Fibroblast of lung (primary cell): ENCODE data around the gene HYCC1. TPM values are rescaled to one million over a fixed set of nuclear protein-coding genes. Genes with fewer than 3 reads are reported as not detected.

Experiments used
- DNase-seq, 2 donors: peaks; one replicate each; pipeline versions ENCODE4 v3.0.0 to v3.0.0-alpha.2; 2010; ENCODE audit warnings: low read depth in 2 of 2
- H2AFZ ChIP-seq: 2 replicates; pipeline ENCODE4 v1.5.1; 2012; ENCODE audit warnings: low read length, control low read depth, inconsistent platforms
- H3K27ac ChIP-seq: 2 replicates; pipeline ENCODE4 v1.5.1; 2011; ENCODE audit warnings: low read length, control low read depth; ENCODE audit not compliant: insufficient read depth
- H3K27me3 ChIP-seq: 2 replicates; pipeline ENCODE4 v1.5.1; 2011; ENCODE audit warnings: mild to moderate bottlenecking, low read length; ENCODE audit not compliant: control insufficient read depth, insufficient read depth
- H3K36me3 ChIP-seq: 2 replicates; pipeline ENCODE4 v1.5.1; 2011; ENCODE audit warnings: low read length; ENCODE audit not compliant: control insufficient read depth, insufficient read depth
- H3K4me1 ChIP-seq: 2 replicates; pipeline ENCODE4 v1.5.1; 2011; ENCODE audit warnings: low read length; ENCODE audit not compliant: control insufficient read depth, insufficient read depth; ENCODE audit errors: extremely low read depth
- H3K4me2 ChIP-seq: 2 replicates; pipeline ENCODE4 v1.5.1; 2011; ENCODE audit warnings: low read length, control low read depth; ENCODE audit not compliant: insufficient read depth; ENCODE audit errors: extremely low read depth
- H3K4me3 ChIP-seq, 4 experiments: fragments of 200-600 bp in 1 of 4; sonication (generic) in 1 of 4; replicated peaks in 1 of 4; 2 replicates each; pipeline ENCODE4 v1.5.1; 2011 to 2016; ENCODE audit warnings: low read length in 4 of 4, low read depth in 3 of 4, mild to moderate bottlenecking in 3 of 4, control low read depth in 2 of 4, inconsistent platforms in 1 of 4, mixed read lengths in 1 of 4; ENCODE audit not compliant: insufficient read depth in 1 of 4; ENCODE audit errors: control extremely low read depth in 1 of 4
- H3K79me2 ChIP-seq: 2 replicates; pipeline ENCODE4 v1.5.1; 2012; ENCODE audit warnings: mild to moderate bottlenecking, low read length, inconsistent platforms; ENCODE audit not compliant: control insufficient read depth, insufficient read depth
- H3K9ac ChIP-seq: 2 replicates; pipeline ENCODE4 v1.5.1; 2011; ENCODE audit warnings: mild to moderate bottlenecking, low read length, control low read depth; ENCODE audit not compliant: insufficient read depth
- H3K9me3 ChIP-seq: 2 replicates; pipeline ENCODE4 v1.5.1; 2012; ENCODE audit warnings: low read depth, low read length; ENCODE audit not compliant: control insufficient read depth, insufficient read depth
- H4K20me1 ChIP-seq: 2 replicates; pipeline ENCODE4 v1.5.1; 2011; ENCODE audit warnings: low read length; ENCODE audit not compliant: control insufficient read depth, insufficient read depth; ENCODE audit errors: extremely low read depth
- EZH2 ChIP-seq: IDR thresholded peaks from 2 replicates; pipeline ENCODE4 v1.5.1; 2012; ENCODE audit warnings: low read length, control low read depth, mild to moderate bottlenecking; ENCODE audit errors: missing control alignments
- polyA plus RNA-seq, 2 donors: library from polyadenylated mRNA; depleted of rRNA in 1 of 2; stranded (reverse) in 1 of 2; unstranded in 1 of 2; fragments of >200 nt; gene quantifications; 2 replicates each; pipeline ENCODE4 v1.2.1, GENCODE V29; 2011 to 2012; ENCODE audit warnings: missing spikeins in 1 of 2
- total RNA-seq: library from RNA; depleted of rRNA; stranded (reverse); fragments of >200 nt; gene quantifications from 2 replicates; pipeline ENCODE4 v1.2.1, GENCODE V29; 2014
- TF ChIP-seq, protein P1 (sequence below), 2 donors: IDR thresholded peaks in 1 of 2; conservative IDR thresholded peaks in 1 of 2; 1 replicate in 1 of 2; 2 replicates in 1 of 2; pipeline ENCODE4 v1.5.1; 2011 to 2012; ENCODE audit warnings: low read length in 2 of 2, control low read depth in 1 of 2, inconsistent platforms in 1 of 2, low read depth in 1 of 2, mild to moderate bottlenecking in 1 of 2

Gene HYCC1
- total and polyA plus RNA-seq, 2 donors (not counting 1 experiment from before 2014, with no cell fraction given) = 197 to 211 TPM

GRCh38 chr7:23020742-23021401, 6.9 kb upstream of the HYCC1 start:
- Histone ChIP-seq H3K27me3 (no peaks in the 10 kb centered on the region), H3K9me3 (no peaks in the 10 kb centered on the region), H3K4me2 (peak overlapping the region; percentile 51), H3K36me3 (no peaks in the 10 kb centered on the region), H2AFZ (peak overlapping the region; percentile 30), H3K79me2 (no peaks in the 10 kb centered on the region), H3K9ac (peak overlapping the region; percentile 4), H3K27ac (peak overlapping the region; percentile 97), H3K4me1 (peaks cover 18% of the 10 kb centered on the region), H4K20me1 (no peaks in the 10 kb centered on the region), H3K4me3 (no peak overlapping the region)
- DNase-seq = peak; percentile 95 to 98
- TF ChIP-seq EZH2 = no peak
- TF ChIP-seq, protein P1, sequence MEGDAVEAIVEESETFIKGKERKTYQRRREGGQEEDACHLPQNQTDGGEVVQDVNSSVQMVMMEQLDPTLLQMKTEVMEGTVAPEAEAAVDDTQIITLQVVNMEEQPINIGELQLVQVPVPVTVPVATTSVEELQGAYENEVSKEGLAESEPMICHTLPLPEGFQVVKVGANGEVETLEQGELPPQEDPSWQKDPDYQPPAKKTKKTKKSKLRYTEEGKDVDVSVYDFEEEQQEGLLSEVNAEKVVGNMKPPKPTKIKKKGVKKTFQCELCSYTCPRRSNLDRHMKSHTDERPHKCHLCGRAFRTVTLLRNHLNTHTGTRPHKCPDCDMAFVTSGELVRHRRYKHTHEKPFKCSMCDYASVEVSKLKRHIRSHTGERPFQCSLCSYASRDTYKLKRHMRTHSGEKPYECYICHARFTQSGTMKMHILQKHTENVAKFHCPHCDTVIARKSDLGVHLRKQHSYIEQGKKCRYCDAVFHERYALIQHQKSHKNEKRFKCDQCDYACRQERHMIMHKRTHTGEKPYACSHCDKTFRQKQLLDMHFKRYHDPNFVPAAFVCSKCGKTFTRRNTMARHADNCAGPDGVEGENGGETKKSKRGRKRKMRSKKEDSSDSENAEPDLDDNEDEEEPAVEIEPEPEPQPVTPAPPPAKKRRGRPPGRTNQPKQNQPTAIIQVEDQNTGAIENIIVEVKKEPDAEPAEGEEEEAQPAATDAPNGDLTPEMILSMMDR (conservative IDR thresholded peaks at IDR 0.05 in 1 of 2, IDR thresholded peaks at IDR 0.05 in 1 of 2; ENCODE audit: low read depth in 1 of 2, low read length in 2 of 2) = no peak

DNA sequence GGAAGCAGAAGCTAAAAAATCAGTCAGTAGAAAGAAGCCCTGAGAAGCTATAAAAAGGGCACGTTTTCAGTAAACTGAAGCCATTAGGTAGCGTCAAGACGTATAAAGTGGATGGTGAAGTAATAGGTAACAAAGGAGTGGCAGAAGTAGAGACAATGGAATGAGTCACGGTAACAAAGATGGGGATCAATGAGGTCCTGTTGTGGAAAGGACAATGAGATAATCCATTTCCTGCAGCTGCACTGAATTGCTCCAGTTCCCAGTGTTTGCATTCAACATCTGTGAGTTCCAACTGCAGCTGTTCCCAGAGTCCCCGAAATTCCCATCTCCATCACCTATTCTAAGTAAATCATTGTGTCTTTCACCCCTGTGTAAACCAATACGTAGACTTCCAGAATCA, 4.8 kb upstream of the HYCC1 start:
- H3K4me1 ChIP-seq = peaks cover 18% of the 10 kb centered on the region
- no peaks in the 10 kb centered on the region for H4K20me1 ChIP-seq
- no peak overlapping the region for H3K27ac ChIP-seq
- H3K36me3 ChIP-seq = no peaks in the 10 kb centered on the region
- DNase-seq = peak in 1 of 2 donors; percentile 34
- peaks cover 1% of the 10 kb centered on the region for H3K79me2 ChIP-seq
- H2AFZ ChIP-seq = no peak overlapping the region
- H3K27me3 ChIP-seq = no peaks in the 10 kb centered on the region
- H3K9ac ChIP-seq = no peak overlapping the region
- no peak overlapping the region for H3K4me3 ChIP-seq
- no peaks in the 10 kb centered on the region for H3K9me3 ChIP-seq
- H3K4me2 ChIP-seq = no peak overlapping the region
- no peak for TF ChIP-seq EZH2
- TF ChIP-seq, protein P1 (conservative IDR thresholded peaks at IDR 0.05 in 1 of 2, IDR thresholded peaks at IDR 0.05 in 1 of 2; ENCODE audit: low read depth in 1 of 2, low read length in 2 of 2) = no peak

- no peaks in the 10 kb centered on the region for H3K27me3 ChIP-seq
- peaks cover 16% of the 10 kb centered on the region for H3K79me2 ChIP-seq
- H2AFZ ChIP-seq = no peak overlapping the region
- peaks cover 12% of the 10 kb centered on the region for H3K4me1 ChIP-seq
- H4K20me1 ChIP-seq = no peaks in the 10 kb centered on the region
- no peaks in the 10 kb centered on the region for H3K9me3 ChIP-seq
- no peak for TF ChIP-seq EZH2
- TF ChIP-seq, protein P1 (conservative IDR thresholded peaks at IDR 0.05 in 1 of 2, IDR thresholded peaks at IDR 0.05 in 1 of 2; ENCODE audit: low read depth in 1 of 2, low read length in 2 of 2) = no peak
- no peak overlapping the region for H3K27ac ChIP-seq
- DNase-seq = no peak
- no peak overlapping the region for H3K4me2 ChIP-seq
- H3K4me3 ChIP-seq = no peak overlapping the region
- no peak overlapping the region for H3K9ac ChIP-seq
- no peaks in the 10 kb centered on the region for H3K36me3 ChIP-seq
These were observed 3.4 kb upstream of the HYCC1 start for GRCh38 chr7:23017309-23017708.
